ENCODE measurements around the gene YY1. TPM values are rescaled to one million over a fixed set of nuclear protein-coding genes. Genes with fewer than 3 reads are reported as not detected.
A peak's percentile ranks its signal among the peaks of the same experiment; 100 is the strongest.

Gene YY1
- total and polyA plus RNA-seq, 2 donors (not counting 1 experiment from before 2014, with no cell fraction given), result 40.8 to 41.9 TPM

GRCh38 chr14:100275214-100275613 is 36.3 kb downstream of the YY1 start:
- H3K9me3 ChIP-seq (ENCODE audit: control insufficient read depth, insufficient read depth, low read depth, low read length), result no peaks in the 10 kb centered on the region
- H3K27ac ChIP-seq (ENCODE audit: insufficient read depth, low read length), result no peak overlapping the region
- no peaks in the 10 kb centered on the region for H4K20me1 ChIP-seq (ENCODE audit: control insufficient read depth, extremely low read depth, insufficient read depth, low read length)
- H3K27me3 ChIP-seq (ENCODE audit: control insufficient read depth, insufficient read depth, low read length), result no peaks in the 10 kb centered on the region
- no peaks in the 10 kb centered on the region for H3K36me3 ChIP-seq (ENCODE audit: control insufficient read depth, insufficient read depth, low read length)
- TF ChIP-seq CTCF (conservative IDR thresholded peaks at IDR 0.05 in 1 of 2, IDR thresholded peaks at IDR 0.05 in 1 of 2; ENCODE audit: low read depth in 1 of 2, low read length in 2 of 2), result no peak
- no peak for TF ChIP-seq EZH2 (IDR thresholded peaks at IDR 0.05; ENCODE audit: low read length, missing control alignments)
- no peak for DNase-seq (ENCODE audit: low read depth in 2 of 2)
- no peak overlapping the region for H3K4me2 ChIP-seq (ENCODE audit: extremely low read depth, insufficient read depth, low read length)
- peaks cover 2% of the 10 kb centered on the region for H3K4me1 ChIP-seq (ENCODE audit: control insufficient read depth, extremely low read depth, insufficient read depth, low read length)
- peaks cover 60% of the 10 kb centered on the region for H3K79me2 ChIP-seq (ENCODE audit: control insufficient read depth, insufficient read depth, low read length)
- no peak overlapping the region for H3K4me3 ChIP-seq (replicated peaks in 1 of 4; ENCODE audit: control extremely low read depth in 1 of 4, insufficient read depth in 1 of 4, low read depth in 3 of 4, low read length in 4 of 4)
- no peak overlapping the region for H2AFZ ChIP-seq (ENCODE audit: low read length)
- H3K9ac ChIP-seq (ENCODE audit: insufficient read depth, low read length), result no peak overlapping the region

GRCh38 chr14:100278702-100279101 is 39.8 kb downstream of the YY1 start:
- Histone ChIP-seq H3K36me3 (ENCODE audit: control insufficient read depth, insufficient read depth, low read length) (no peaks in the 10 kb centered on the region), H3K79me2 (ENCODE audit: control insufficient read depth, insufficient read depth, low read length) (peaks cover 38% of the 10 kb centered on the region), H4K20me1 (ENCODE audit: control insufficient read depth, extremely low read depth, insufficient read depth, low read length) (no peaks in the 10 kb centered on the region), H3K9me3 (ENCODE audit: control insufficient read depth, insufficient read depth, low read depth, low read length) (no peaks in the 10 kb centered on the region), H3K4me2 (ENCODE audit: extremely low read depth, insufficient read depth, low read length) (no peak overlapping the region), H2AFZ (ENCODE audit: low read length) (no peak overlapping the region), H3K4me3 (replicated peaks in 1 of 4; ENCODE audit: control extremely low read depth in 1 of 4, insufficient read depth in 1 of 4, low read depth in 3 of 4, low read length in 4 of 4) (no peak overlapping the region), H3K27ac (ENCODE audit: insufficient read depth, low read length) (no peak overlapping the region), H3K4me1 (ENCODE audit: control insufficient read depth, extremely low read depth, insufficient read depth, low read length) (peaks cover 4% of the 10 kb centered on the region), H3K9ac (ENCODE audit: insufficient read depth, low read length) (no peak overlapping the region), H3K27me3 (ENCODE audit: control insufficient read depth, insufficient read depth, low read length) (no peaks in the 10 kb centered on the region)
- peak; percentile 19 to 33 for TF ChIP-seq CTCF (conservative IDR thresholded peaks at IDR 0.05 in 1 of 2, IDR thresholded peaks at IDR 0.05 in 1 of 2; ENCODE audit: low read depth in 1 of 2, low read length in 2 of 2)
- TF ChIP-seq EZH2 (IDR thresholded peaks at IDR 0.05; ENCODE audit: low read length, missing control alignments), result no peak
- peak; percentile 60 to 74 for DNase-seq (ENCODE audit: low read depth in 2 of 2)

- Histone ChIP-seq H4K20me1 (ENCODE audit: control insufficient read depth, extremely low read depth, insufficient read depth, low read length) (no peaks in the 10 kb centered on the region), H3K36me3 (ENCODE audit: control insufficient read depth, insufficient read depth, low read length) (no peaks in the 10 kb centered on the region), H3K27ac (ENCODE audit: insufficient read depth, low read length) (no peak overlapping the region), H3K79me2 (ENCODE audit: control insufficient read depth, insufficient read depth, low read length) (peaks cover 34% of the 10 kb centered on the region), H3K4me3 (replicated peaks in 1 of 4; ENCODE audit: control extremely low read depth in 1 of 4, insufficient read depth in 1 of 4, low read depth in 3 of 4, low read length in 4 of 4) (no peak overlapping the region), H3K9ac (ENCODE audit: insufficient read depth, low read length) (no peak overlapping the region), H3K9me3 (ENCODE audit: control insufficient read depth, insufficient read depth, low read depth, low read length) (no peaks in the 10 kb centered on the region), H2AFZ (ENCODE audit: low read length) (no peak overlapping the region), H3K4me2 (ENCODE audit: extremely low read depth, insufficient read depth, low read length) (no peak overlapping the region), H3K27me3 (ENCODE audit: control insufficient read depth, insufficient read depth, low read length) (no peaks in the 10 kb centered on the region), H3K4me1 (ENCODE audit: control insufficient read depth, extremely low read depth, insufficient read depth, low read length) (peaks cover 4% of the 10 kb centered on the region)
- TF ChIP-seq CTCF (conservative IDR thresholded peaks at IDR 0.05 in 1 of 2, IDR thresholded peaks at IDR 0.05 in 1 of 2; ENCODE audit: low read depth in 1 of 2, low read length in 2 of 2) (no peak), EZH2 (IDR thresholded peaks at IDR 0.05; ENCODE audit: low read length, missing control alignments) (no peak)
- no peak for DNase-seq (ENCODE audit: low read depth in 2 of 2)
Measured at GRCh38 chr14:100279133-100279532, 40.2 kb downstream of the YY1 start.
